Mammary epithelial cell (primary cell): ENCODE measurements around the gene PPP1R14B.

ENCODE experiments used
- EZH2 ChIP-seq: IDR thresholded peaks from 2 replicates; pipeline ENCODE4 v1.6.1; 2012; ENCODE audit warnings: low read length, inconsistent platforms, borderline replicate concordance
- TF ChIP-seq, protein P1 (sequence below), 2 donors: IDR thresholded peaks in 1 of 2; conservative IDR thresholded peaks in 1 of 2; 2 replicates each; pipeline ENCODE4 v1.5.1; 2011 to 2012; ENCODE audit warnings: inconsistent platforms in 2 of 2, low read length in 2 of 2, mild to moderate bottlenecking in 2 of 2, control low read depth in 1 of 2, low read depth in 1 of 2; ENCODE audit not compliant: insufficient read depth in 1 of 2; ENCODE audit errors: extremely low read depth in 1 of 2

DNA sequence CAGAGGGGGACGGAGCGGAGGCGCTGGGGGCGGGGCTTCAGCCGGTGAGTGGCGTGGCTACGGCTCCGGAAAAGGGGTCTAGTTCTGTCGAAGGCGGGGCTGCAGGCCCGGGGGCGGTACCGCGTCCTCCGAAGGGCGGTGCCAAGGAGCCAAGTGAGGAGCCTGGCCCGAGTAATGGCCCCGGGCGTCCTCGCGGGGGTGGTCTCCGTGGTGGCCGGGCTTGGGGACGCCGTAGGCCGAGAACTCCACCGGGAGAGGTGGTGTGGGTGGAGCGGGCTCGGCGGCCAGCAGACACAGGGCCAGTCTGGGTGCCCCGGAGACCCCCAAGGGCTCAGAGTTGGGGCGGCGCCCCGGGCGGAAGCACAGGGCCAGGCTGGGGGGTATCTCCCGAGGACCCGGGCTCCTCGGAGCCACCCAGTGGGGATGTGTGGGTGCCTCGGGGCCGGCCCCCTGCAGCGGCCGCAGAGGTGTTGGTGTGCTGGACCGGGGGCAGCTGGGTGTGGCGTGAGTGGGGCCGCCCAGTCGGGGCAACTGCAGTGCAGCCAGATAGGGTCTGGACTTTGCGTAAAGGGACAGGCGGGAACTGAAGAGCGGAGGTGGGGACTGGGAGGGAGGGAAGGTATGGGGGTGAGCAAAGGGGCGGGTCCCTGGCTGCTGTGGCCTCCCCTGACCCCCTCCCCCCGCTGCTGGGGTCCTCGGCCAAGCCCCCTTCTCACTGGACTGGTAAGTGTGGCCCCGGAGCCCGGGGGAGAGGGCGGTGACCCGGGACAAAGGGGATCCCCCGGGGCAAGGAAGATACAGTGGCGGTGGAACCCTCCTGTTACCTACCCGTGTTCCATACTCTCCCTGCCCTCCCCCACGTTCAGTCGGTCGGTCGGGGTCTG, 5.0 kb downstream of the PPP1R14B start:
- no peak for TF ChIP-seq EZH2
- TF ChIP-seq, protein P1, sequence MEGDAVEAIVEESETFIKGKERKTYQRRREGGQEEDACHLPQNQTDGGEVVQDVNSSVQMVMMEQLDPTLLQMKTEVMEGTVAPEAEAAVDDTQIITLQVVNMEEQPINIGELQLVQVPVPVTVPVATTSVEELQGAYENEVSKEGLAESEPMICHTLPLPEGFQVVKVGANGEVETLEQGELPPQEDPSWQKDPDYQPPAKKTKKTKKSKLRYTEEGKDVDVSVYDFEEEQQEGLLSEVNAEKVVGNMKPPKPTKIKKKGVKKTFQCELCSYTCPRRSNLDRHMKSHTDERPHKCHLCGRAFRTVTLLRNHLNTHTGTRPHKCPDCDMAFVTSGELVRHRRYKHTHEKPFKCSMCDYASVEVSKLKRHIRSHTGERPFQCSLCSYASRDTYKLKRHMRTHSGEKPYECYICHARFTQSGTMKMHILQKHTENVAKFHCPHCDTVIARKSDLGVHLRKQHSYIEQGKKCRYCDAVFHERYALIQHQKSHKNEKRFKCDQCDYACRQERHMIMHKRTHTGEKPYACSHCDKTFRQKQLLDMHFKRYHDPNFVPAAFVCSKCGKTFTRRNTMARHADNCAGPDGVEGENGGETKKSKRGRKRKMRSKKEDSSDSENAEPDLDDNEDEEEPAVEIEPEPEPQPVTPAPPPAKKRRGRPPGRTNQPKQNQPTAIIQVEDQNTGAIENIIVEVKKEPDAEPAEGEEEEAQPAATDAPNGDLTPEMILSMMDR (conservative IDR thresholded peaks at IDR 0.05 in 1 of 2, IDR thresholded peaks at IDR 0.05 in 1 of 2; ENCODE audit: extremely low read depth in 1 of 2, insufficient read depth in 1 of 2, low read depth in 1 of 2, low read length in 2 of 2): no peak
